Neutrophil (primary cell): ENCODE measurements around the gene IGSF9.
A peak's percentile ranks its signal among the peaks of the same experiment; 100 is the strongest.

Source experiments
- H3K27ac ChIP-seq: fragments of 200-600 bp; sonication (generic); 2 replicates; pipeline ENCODE4 v1.5.1; 2016; ENCODE audit warnings: mild to moderate bottlenecking, moderate library complexity
- H3K27me3 ChIP-seq: fragments of 200-600 bp; sonication (generic); 2 replicates; pipeline ENCODE4 v1.6.0; 2016; ENCODE audit warnings: mild to moderate bottlenecking
- H3K36me3 ChIP-seq: fragments of 200-600 bp; sonication (generic); 2 replicates; pipeline ENCODE4 v1.5.1; 2017
- H3K4me1 ChIP-seq, 2 experiments: fragments of 200-600 bp in 1 of 2; sonication (generic) in 1 of 2; 1 replicate in 1 of 2; 2 replicates in 1 of 2; pipeline versions ENCODE4 v1.5.1 to v1.6.1; 2013 to 2016; ENCODE audit warnings: low read depth in 1 of 2, low read length in 1 of 2, mild to moderate bottlenecking in 1 of 2, moderate library complexity in 1 of 2; ENCODE audit not compliant: control insufficient read depth in 1 of 2, insufficient read depth in 1 of 2
- H3K4me3 ChIP-seq, 2 experiments: fragments of 200-600 bp in 1 of 2; sonication (generic) in 1 of 2; 1 replicate in 1 of 2; 2 replicates in 1 of 2; pipeline ENCODE4 v1.5.1; 2013 to 2016; ENCODE audit warnings: low read depth in 1 of 2, low read length in 1 of 2, mild to moderate bottlenecking in 1 of 2, moderate library complexity in 1 of 2
- H3K9me3 ChIP-seq: fragments of 200-600 bp; sonication (generic); 2 replicates; pipeline ENCODE4 v1.5.1; 2016
- TF ChIP-seq, protein P1 (sequence below): fragments of 200-600 bp; sonication (generic); IDR thresholded peaks from 2 replicates; pipeline ENCODE4 v1.5.1; 2016; ENCODE audit warnings: antibody characterized with exemption

IGSF9 gene

DNA sequence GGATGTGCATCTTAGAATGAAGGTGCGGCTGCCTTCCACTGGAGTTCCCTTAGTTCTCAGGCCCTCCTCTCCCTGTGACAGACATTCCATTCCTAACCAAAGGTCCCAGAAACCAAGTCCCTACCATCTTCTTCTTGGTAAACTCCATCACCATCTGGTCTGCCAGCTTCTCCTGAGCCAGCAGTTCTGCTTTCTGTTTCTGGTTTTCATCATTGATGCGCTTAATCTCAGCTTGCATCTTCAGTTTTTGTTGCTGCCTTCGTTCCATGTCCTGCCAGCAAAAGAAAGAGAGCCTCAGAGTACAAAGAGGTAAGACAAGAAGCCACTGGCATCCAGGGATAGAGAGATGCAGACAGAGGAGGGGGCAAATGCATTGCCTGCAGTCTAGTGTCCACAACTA is 65.0 kb downstream of the IGSF9 start:
- peak overlapping the region; percentile 75 for H3K27ac ChIP-seq
- TF ChIP-seq, protein P1, sequence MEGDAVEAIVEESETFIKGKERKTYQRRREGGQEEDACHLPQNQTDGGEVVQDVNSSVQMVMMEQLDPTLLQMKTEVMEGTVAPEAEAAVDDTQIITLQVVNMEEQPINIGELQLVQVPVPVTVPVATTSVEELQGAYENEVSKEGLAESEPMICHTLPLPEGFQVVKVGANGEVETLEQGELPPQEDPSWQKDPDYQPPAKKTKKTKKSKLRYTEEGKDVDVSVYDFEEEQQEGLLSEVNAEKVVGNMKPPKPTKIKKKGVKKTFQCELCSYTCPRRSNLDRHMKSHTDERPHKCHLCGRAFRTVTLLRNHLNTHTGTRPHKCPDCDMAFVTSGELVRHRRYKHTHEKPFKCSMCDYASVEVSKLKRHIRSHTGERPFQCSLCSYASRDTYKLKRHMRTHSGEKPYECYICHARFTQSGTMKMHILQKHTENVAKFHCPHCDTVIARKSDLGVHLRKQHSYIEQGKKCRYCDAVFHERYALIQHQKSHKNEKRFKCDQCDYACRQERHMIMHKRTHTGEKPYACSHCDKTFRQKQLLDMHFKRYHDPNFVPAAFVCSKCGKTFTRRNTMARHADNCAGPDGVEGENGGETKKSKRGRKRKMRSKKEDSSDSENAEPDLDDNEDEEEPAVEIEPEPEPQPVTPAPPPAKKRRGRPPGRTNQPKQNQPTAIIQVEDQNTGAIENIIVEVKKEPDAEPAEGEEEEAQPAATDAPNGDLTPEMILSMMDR = no peak
- no peaks in the 10 kb centered on the region for H3K36me3 ChIP-seq

DNA sequence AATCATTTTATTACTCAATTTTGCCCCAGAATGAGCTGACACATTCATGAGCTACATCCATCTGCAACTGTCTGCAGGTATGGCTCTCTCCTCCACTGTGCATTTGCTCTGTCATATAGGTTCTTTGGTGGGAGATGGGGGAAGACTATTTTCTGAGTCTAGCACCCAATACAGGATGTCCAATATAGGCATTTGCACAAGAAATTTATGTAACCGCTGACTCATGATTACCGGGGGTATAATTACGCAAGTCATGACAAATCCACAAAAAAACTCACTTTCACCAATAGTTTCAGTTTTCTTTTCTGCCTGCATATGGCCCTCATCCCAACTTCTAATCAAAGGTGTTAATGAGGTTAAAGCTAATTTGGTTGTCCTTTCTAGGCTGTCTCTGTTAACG is 65.4 kb downstream of the IGSF9 start:
- H3K27me3 ChIP-seq = no peaks in the 10 kb centered on the region
- TF ChIP-seq, protein P1 = no peak
- no peaks in the 10 kb centered on the region for H3K36me3 ChIP-seq
- H3K27ac ChIP-seq = peak overlapping the region; percentile 75
- no peaks in the 10 kb centered on the region for H3K9me3 ChIP-seq
- H3K4me1 ChIP-seq = peaks cover 47 to 50% of the 10 kb centered on the region in 2 experiments
- peak overlapping the region; percentile 16 to 28 for H3K4me3 ChIP-seq

More for the DNA sequence above, 65.0 kb downstream of the IGSF9 start:
- peaks cover 47 to 50% of the 10 kb centered on the region in 2 experiments for H3K4me1 ChIP-seq
- H3K4me3 ChIP-seq = peak overlapping the region; percentile 16 to 28
- no peaks in the 10 kb centered on the region for H3K9me3 ChIP-seq
- no peaks in the 10 kb centered on the region for H3K27me3 ChIP-seq

DNA sequence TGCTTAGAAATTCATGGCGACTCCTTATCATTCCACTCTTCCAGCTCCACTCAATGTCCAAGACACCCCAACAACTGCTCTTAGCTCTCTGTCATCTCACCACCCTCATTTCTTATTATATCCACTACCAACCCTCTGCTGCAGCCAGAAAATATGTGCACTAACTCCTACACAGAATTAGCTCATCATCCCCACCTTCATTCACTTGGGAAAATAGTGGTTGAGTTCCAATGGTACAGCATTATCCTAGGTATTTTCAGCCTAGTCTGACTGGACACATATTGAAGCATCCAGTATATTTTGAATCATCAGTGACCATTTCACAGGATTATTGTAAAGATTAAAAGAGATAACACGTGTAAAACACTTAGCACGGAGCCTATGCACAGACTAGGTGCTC is 66.3 kb downstream of the IGSF9 start:
- no peak overlapping the region for H3K27ac ChIP-seq
- TF ChIP-seq, protein P1 = no peak
- H3K9me3 ChIP-seq = no peaks in the 10 kb centered on the region
- no peak overlapping the region for H3K4me3 ChIP-seq
- no peaks in the 10 kb centered on the region for H3K36me3 ChIP-seq
- no peaks in the 10 kb centered on the region for H3K27me3 ChIP-seq
- H3K4me1 ChIP-seq = peaks cover 47 to 50% of the 10 kb centered on the region in 2 experiments

DNA sequence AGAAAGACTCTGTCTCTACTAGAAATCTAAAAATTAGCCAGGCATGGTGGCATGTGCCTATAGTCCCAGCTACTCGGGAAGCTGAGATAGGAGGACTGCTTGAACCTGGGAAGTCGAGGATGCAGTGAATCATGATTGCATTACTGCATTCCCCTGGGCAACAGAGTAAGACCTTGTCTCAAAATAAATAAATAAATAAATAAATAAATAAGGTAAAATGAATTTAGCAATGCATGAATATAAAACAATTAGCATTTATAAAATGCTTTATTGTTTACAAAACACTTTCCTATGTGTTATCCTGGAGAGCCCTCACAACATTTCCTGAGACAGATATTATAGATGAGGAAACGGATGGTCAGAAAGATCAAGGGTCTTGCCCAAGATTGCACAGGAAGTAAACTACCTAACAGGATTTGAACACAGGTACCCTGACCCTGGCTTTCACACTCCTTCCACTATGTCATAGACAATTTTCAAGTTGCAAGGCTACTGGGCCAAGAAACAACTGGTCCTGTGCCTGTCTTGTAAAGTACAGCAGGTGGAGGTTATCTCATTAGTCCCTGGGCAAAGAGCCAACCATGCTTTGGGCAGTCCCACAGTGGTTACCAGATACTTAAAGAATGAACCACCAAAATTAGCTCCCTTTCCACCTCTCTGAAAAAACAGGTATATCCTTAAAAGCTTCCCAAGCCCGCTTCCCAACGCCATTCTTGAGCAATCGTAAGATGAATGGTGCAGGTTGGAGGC is 67.5 kb downstream of the IGSF9 start:
- Histone ChIP-seq H3K27me3 (no peaks in the 10 kb centered on the region), H3K4me1 (peaks cover 47 to 50% of the 10 kb centered on the region in 2 experiments), H3K9me3 (no peaks in the 10 kb centered on the region), H3K36me3 (no peaks in the 10 kb centered on the region), H3K4me3 (no peak overlapping the region), H3K27ac (no peak overlapping the region)
- TF ChIP-seq, protein P1 = no peak
